GM23248 (cell line): ENCODE results near the gene CAMSAP2. TPM values are rescaled to one million over a fixed set of nuclear protein-coding genes. Genes with fewer than 3 reads are reported as not detected.

Experiments
- DNase-seq: peaks from one replicate; pipeline ENCODE4 v3.0.0-alpha.2; 2015
- H2AFZ ChIP-seq: fragments of 200-600 bp; sonication (generic); 2 replicates; pipeline ENCODE4 v1.6.1; 2016; ENCODE audit warnings: antibody characterized with exemption
- H3F3A ChIP-seq: fragments of 200-600 bp; sonication (generic); 2 replicates; pipeline ENCODE4 v1.6.1; 2016; ENCODE audit warnings: mild to moderate bottlenecking, antibody characterized with exemption, mixed run types; ENCODE audit not compliant: insufficient read depth
- H3K27ac ChIP-seq: fragments of 200-600 bp; sonication (generic); 2 replicates; pipeline ENCODE4 v1.5.1; 2016; ENCODE audit warnings: mild to moderate bottlenecking
- H3K27me3 ChIP-seq: fragments of 200-600 bp; sonication (generic); replicated peaks from 2 replicates; pipeline ENCODE4 v1.6.1; 2016; ENCODE audit warnings: mild to moderate bottlenecking; ENCODE audit not compliant: insufficient read depth
- H3K36me3 ChIP-seq: fragments of 200-600 bp; sonication (generic); 2 replicates; pipeline ENCODE4 v1.6.1; 2016; ENCODE audit warnings: low read depth, mild to moderate bottlenecking
- H3K4me1 ChIP-seq: fragments of 200-600 bp; sonication (generic); 2 replicates; pipeline ENCODE4 v1.6.1; 2016; ENCODE audit warnings: mild to moderate bottlenecking; ENCODE audit not compliant: insufficient read depth
- H3K4me2 ChIP-seq: fragments of 200-600 bp; sonication (generic); one replicate; pipeline ENCODE4 v1.6.1; 2016; ENCODE audit warnings: mild to moderate bottlenecking; ENCODE audit not compliant: unreplicated experiment
- H3K4me3 ChIP-seq: fragments of 200-600 bp; sonication (generic); 2 replicates; pipeline ENCODE4 v1.5.1; 2016; ENCODE audit warnings: mild to moderate bottlenecking
- H3K79me2 ChIP-seq: fragments of 200-600 bp; sonication (generic); 2 replicates; pipeline ENCODE4 v1.6.1; 2016; ENCODE audit warnings: mild to moderate bottlenecking; ENCODE audit not compliant: insufficient read depth
- H3K9ac ChIP-seq: fragments of 200-600 bp; sonication (generic); 2 replicates; pipeline ENCODE4 v1.6.1; 2016; ENCODE audit warnings: mild to moderate bottlenecking
- H3K9me2 ChIP-seq: fragments of 200-600 bp; sonication (generic); 2 replicates; pipeline ENCODE4 v1.6.1; 2016; ENCODE audit warnings: mixed run types, mild to moderate bottlenecking, moderate library complexity; ENCODE audit not compliant: insufficient read depth
- H3K9me3 ChIP-seq: fragments of 200-600 bp; sonication (generic); one replicate; pipeline ENCODE4 v1.6.1; 2017; ENCODE audit warnings: low read depth
- H4K20me1 ChIP-seq: fragments of 200-600 bp; sonication (generic); 2 replicates; pipeline ENCODE4 v1.6.0; 2016; ENCODE audit not compliant: insufficient read depth
- EZH2 ChIP-seq: fragments of 200-600 bp; sonication (generic); IDR thresholded peaks from 2 replicates; pipeline ENCODE4 v1.6.1; 2018; ENCODE audit warnings: antibody characterized with exemption, mild to moderate bottlenecking; ENCODE audit not compliant: insufficient read depth, poor library complexity, severe bottlenecking
- EZH2phosphoT487 ChIP-seq: fragments of 200-600 bp; sonication (generic); IDR thresholded peaks from 2 replicates; pipeline ENCODE4 v1.6.1; 2018; ENCODE audit warnings: antibody characterized with exemption, moderate library complexity, mild to moderate bottlenecking, low read depth; ENCODE audit not compliant: insufficient read depth
- WGBS, 2 experiments: methylation state at CpG; one replicate each; pipeline ENCODE4 v1.1.6; 2015 to 2017; ENCODE audit warnings: low lambda C conversion rate in 2 of 2, low coverage in 1 of 2; ENCODE audit errors: missing lambda C conversion rate in 2 of 2; 5-methylcytosine and 5-hydroxymethylcytosine counted together
- in situ Hi-C: fragments of 300-500 bp; cut with MboI; formaldehyde crosslinking; loops from 2 replicates; pipeline ENCODE4 v1.15.0; 2020
- polyA plus RNA-seq: library from polyadenylated mRNA; unstranded; fragments of >200 nt; fragmentation: Nextera tagmentation; extraction: Ambion mirVana; gene quantifications from 2 replicates; pipeline ENCODE4 v1.2.1, GENCODE V29; 2016
- total RNA-seq: library from RNA; depleted of rRNA; stranded (reverse); fragments of >200 nt; shearing (Covaris generic); gene quantifications from 2 replicates; pipeline ENCODE4 v1.2.3, GENCODE V29; 2014; rRNA removed

CAMSAP2 gene
- total and polyA plus RNA-seq, 2 experiments from 2014 or later = 10.9 to 28.7 TPM

- Histone ChIP-seq H2AFZ (no peak overlapping the region), H3K36me3 (no peaks in the 10 kb centered on the region), H3K4me2 (no peak overlapping the region), H3K9ac (no peak overlapping the region), H3K4me3 (no peak overlapping the region), H3K79me2 (no peaks in the 10 kb centered on the region), H4K20me1 (no peaks in the 10 kb centered on the region), H3K4me1 (no peaks in the 10 kb centered on the region), H3K9me3 (no peaks in the 10 kb centered on the region), H3K9me2 (no peaks in the 10 kb centered on the region), H3F3A (no peaks in the 10 kb centered on the region), H3K27ac (no peak overlapping the region), H3K27me3 (peaks cover 25% of the 10 kb centered on the region)
- in situ Hi-C loops = no loop called here
- no peak for DNase-seq
- 61 to 69% methylated on average over 2 of the region's 2 CpGs for WGBS, 2 experiments
- TF ChIP-seq EZH2phosphoT487 = no peak
- TF ChIP-seq EZH2 = no peak
Measured at GRCh38 chr1:200906491-200906890, 167.8 kb downstream of the CAMSAP2 start.

GRCh38 chr1:200907611-200908097, 169.0 kb downstream of the CAMSAP2 start:
- H3K9ac ChIP-seq = no peak overlapping the region
- no peak overlapping the region for H2AFZ ChIP-seq
- no peaks in the 10 kb centered on the region for H3F3A ChIP-seq
- H3K9me3 ChIP-seq = no peaks in the 10 kb centered on the region
- no peaks in the 10 kb centered on the region for H3K9me2 ChIP-seq
- no peak overlapping the region for H3K4me3 ChIP-seq
- peaks cover 22% of the 10 kb centered on the region for H3K27me3 ChIP-seq
- no peak overlapping the region for H3K4me2 ChIP-seq
- no peaks in the 10 kb centered on the region for H3K79me2 ChIP-seq
- no peak overlapping the region for H3K27ac ChIP-seq
- 77 to 79% methylated on average over 5 of the region's 5 CpGs for WGBS, 2 experiments
- H3K36me3 ChIP-seq = no peaks in the 10 kb centered on the region
- in situ Hi-C loops = no loop called here
- peak; percentile 9 for DNase-seq
- TF ChIP-seq EZH2 (no peak), EZH2phosphoT487 (no peak)
- no peaks in the 10 kb centered on the region for H4K20me1 ChIP-seq
- no peaks in the 10 kb centered on the region for H3K4me1 ChIP-seq

- TF ChIP-seq EZH2 = no peak
- no peak for TF ChIP-seq EZH2phosphoT487
- Histone ChIP-seq H3K4me3 (no peak overlapping the region), H3K79me2 (no peaks in the 10 kb centered on the region), H3K9ac (no peak overlapping the region), H3K9me3 (no peaks in the 10 kb centered on the region), H3F3A (no peaks in the 10 kb centered on the region), H3K27ac (no peak overlapping the region), H3K27me3 (peaks cover 22% of the 10 kb centered on the region), H2AFZ (no peak overlapping the region), H4K20me1 (no peaks in the 10 kb centered on the region), H3K4me2 (no peak overlapping the region), H3K4me1 (no peaks in the 10 kb centered on the region), H3K36me3 (no peaks in the 10 kb centered on the region), H3K9me2 (no peaks in the 10 kb centered on the region)
- in situ Hi-C loops = no loop called here
- WGBS, 2 experiments = 68 to 69% methylated on average over 6 of the region's 6 CpGs
- DNase-seq = no peak
Measured at GRCh38 chr1:200908191-200908868, 169.6 kb downstream of the CAMSAP2 start.

GRCh38 chr1:200909071-200909470, 170.4 kb downstream of the CAMSAP2 start:
- H3K36me3 ChIP-seq = no peaks in the 10 kb centered on the region
- no peaks in the 10 kb centered on the region for H3K9me3 ChIP-seq
- H3K9ac ChIP-seq = no peak overlapping the region
- no peak overlapping the region for H3K4me2 ChIP-seq
- no peak overlapping the region for H3K27ac ChIP-seq
- H3K4me1 ChIP-seq = no peaks in the 10 kb centered on the region
- H3K9me2 ChIP-seq = no peaks in the 10 kb centered on the region
- TF ChIP-seq EZH2phosphoT487 (no peak), EZH2 (no peak)
- H4K20me1 ChIP-seq = no peaks in the 10 kb centered on the region
- no peak overlapping the region for H3K4me3 ChIP-seq
- no peaks in the 10 kb centered on the region for H3F3A ChIP-seq
- DNase-seq = no peak
- no peaks in the 10 kb centered on the region for H3K79me2 ChIP-seq
- no peak overlapping the region for H2AFZ ChIP-seq
- in situ Hi-C loops = no loop called here
- WGBS, 2 experiments = 51 to 53% methylated on average over 5 of the region's 5 CpGs
- H3K27me3 ChIP-seq = peaks cover 22% of the 10 kb centered on the region

GRCh38 chr1:200909757-200910239, 171.1 kb downstream of the CAMSAP2 start:
- Histone ChIP-seq H3K79me2 (no peaks in the 10 kb centered on the region), H3F3A (no peaks in the 10 kb centered on the region), H3K9ac (no peak overlapping the region), H3K9me3 (no peaks in the 10 kb centered on the region), H3K27me3 (peaks cover 17% of the 10 kb centered on the region), H3K4me3 (no peak overlapping the region), H3K4me1 (no peaks in the 10 kb centered on the region), H3K9me2 (no peaks in the 10 kb centered on the region), H3K27ac (no peak overlapping the region), H4K20me1 (no peaks in the 10 kb centered on the region), H2AFZ (no peak overlapping the region), H3K36me3 (no peaks in the 10 kb centered on the region), H3K4me2 (no peak overlapping the region)
- in situ Hi-C loops = no loop called here
- DNase-seq = no peak
- 59 to 60% methylated on average over 4 of the region's 4 CpGs for WGBS, 2 experiments
- TF ChIP-seq EZH2 (no peak), EZH2phosphoT487 (no peak)

Other genes starting within 250 kb of the CAMSAP2 start
- 5.1 and 5.4 TPM in 2 replicates for gene KIF14, start 118.1 kb upstream of the CAMSAP2 start, total RNA-seq
- gene KIF14, start 118.1 kb upstream of the CAMSAP2 start, polyA plus RNA-seq = 2.2 and 2.3 TPM in 2 replicates
- gene DDX59, start 69.0 kb upstream of the CAMSAP2 start, total RNA-seq = 14.2 and 19.2 TPM in 2 replicates
- 11.8 and 12.2 TPM in 2 replicates for gene DDX59, start 69.0 kb upstream of the CAMSAP2 start, polyA plus RNA-seq
- gene GPR25, start 134.1 kb downstream of the CAMSAP2 start, total RNA-seq = not detected in 2 replicates
- not detected in 2 replicates for gene GPR25, start 134.1 kb downstream of the CAMSAP2 start, polyA plus RNA-seq
- not detected in 2 replicates for gene INAVA, start 156.0 kb downstream of the CAMSAP2 start, total RNA-seq
- not detected in 2 replicates for gene INAVA, start 156.0 kb downstream of the CAMSAP2 start, polyA plus RNA-seq